ENCODE results near the gene C20orf204. TPM values are rescaled to one million over a fixed set of nuclear protein-coding genes. Genes with fewer than 3 reads are reported as not detected.

The C20orf204 gene
- total and polyA plus RNA-seq, 10 of the 15 experiments (the other 5 are each of a cell fraction or from before 2014, with no cell fraction given): 0.24 to 56.0 (median 12.4) TPM

- no peaks in the 10 kb centered on the region; a peak in 1 of 4 replicates for H3K27me3 ChIP-seq (replicated peaks in 1 of 2; ENCODE audit: control insufficient read depth in 2 of 2, insufficient read depth in 2 of 2, low read length in 1 of 2)
- H2AFZ ChIP-seq (ENCODE audit: control insufficient read depth, low read depth, low read length): no peak overlapping the region
- no peaks in the 10 kb centered on the region for H3K36me3 ChIP-seq (ENCODE audit: control insufficient read depth in 2 of 2, insufficient read depth in 2 of 2, low read length in 1 of 2)
- DNase-seq (ENCODE audit: low read depth, low spot score): no peak
- ChIA-PET POLR2A (interaction anchor here (0.6 to 2.6 kb wide), 5 partner anchors 17 to 77 kb away, joined by 3 to 28 read pairs (median 4); no protein-coding TSS in a partner anchor), SMC1A (ENCODE audit: uncharacterized antibody, unreplicated experiment) (no interaction called here), CTCF (interaction anchor here (0.9 to 9.2 kb wide), 6 partner anchors 10 to 192 kb away, joined by 3 to 108 read pairs (median 8); partner anchors contain the start of genes PRPF6, SAMD10 and TPD52L2), RAD21 (ENCODE audit: unreplicated experiment) (interaction anchor here (1.3 to 7.1 kb wide), 5 partner anchors 16 to 75 kb away, joined by 3 to 78 read pairs (median 7); partner anchors contain the start of gene PRPF6)
- no peak overlapping the region for H3K4me3 ChIP-seq
- H3K27ac ChIP-seq (ENCODE audit: control insufficient read depth, insufficient read depth): peak overlapping the region; percentile 50
- no peaks in the 10 kb centered on the region for H4K20me1 ChIP-seq (ENCODE audit: control insufficient read depth, insufficient read depth)
- ATAC-seq: no peak
- FAIRE-seq: no peak
- whole genome bisulfite sequencing (ENCODE audit: insufficient coverage, insufficient replicate concordance, low lambda C conversion rate, missing lambda C conversion rate): 65% methylated on average over 7 of the region's 7 CpGs
- TF ChIP-seq CEBPB (IDR thresholded peaks at IDR 0.05; ENCODE audit: borderline replicate concordance in 1 of 2, low read depth in 2 of 2, low read length in 2 of 2): no peak
- TF ChIP-seq NRF1 (conservative IDR thresholded peaks at IDR 0.05; ENCODE audit: low read depth, low read length): no peak
- no peak for TF ChIP-seq HCFC1 (IDR thresholded peaks at IDR 0.05; ENCODE audit: low read length)
- no peak for TF ChIP-seq FOXK2 (IDR thresholded peaks at IDR 0.05)
- TF ChIP-seq CHD4 (IDR thresholded peaks at IDR 0.05): no peak
- no peak for TF ChIP-seq CHD1 (IDR thresholded peaks at IDR 0.05; ENCODE audit: low read depth, low read length)
- TF ChIP-seq MTA3 (IDR thresholded peaks at IDR 0.05; ENCODE audit: borderline replicate concordance, low read length): no peak
- TF ChIP-seq CUX1 (IDR thresholded peaks at IDR 0.05; ENCODE audit: insufficient replicate concordance, low read depth, low read length): no peak
- TF ChIP-seq, protein P1, sequence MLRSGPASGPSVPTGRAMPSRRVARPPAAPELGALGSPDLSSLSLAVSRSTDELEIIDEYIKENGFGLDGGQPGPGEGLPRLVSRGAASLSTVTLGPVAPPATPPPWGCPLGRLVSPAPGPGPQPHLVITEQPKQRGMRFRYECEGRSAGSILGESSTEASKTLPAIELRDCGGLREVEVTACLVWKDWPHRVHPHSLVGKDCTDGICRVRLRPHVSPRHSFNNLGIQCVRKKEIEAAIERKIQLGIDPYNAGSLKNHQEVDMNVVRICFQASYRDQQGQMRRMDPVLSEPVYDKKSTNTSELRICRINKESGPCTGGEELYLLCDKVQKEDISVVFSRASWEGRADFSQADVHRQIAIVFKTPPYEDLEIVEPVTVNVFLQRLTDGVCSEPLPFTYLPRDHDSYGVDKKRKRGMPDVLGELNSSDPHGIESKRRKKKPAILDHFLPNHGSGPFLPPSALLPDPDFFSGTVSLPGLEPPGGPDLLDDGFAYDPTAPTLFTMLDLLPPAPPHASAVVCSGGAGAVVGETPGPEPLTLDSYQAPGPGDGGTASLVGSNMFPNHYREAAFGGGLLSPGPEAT (IDR thresholded peaks at IDR 0.05; ENCODE audit: low read depth): no peak
- no peak for TF ChIP-seq RBBP5 (conservative IDR thresholded peaks at IDR 0.05)
- no peak for TF ChIP-seq STAT1 (conservative IDR thresholded peaks at IDR 0.05)
- no peak for TF ChIP-seq CREM (IDR thresholded peaks at IDR 0.05; ENCODE audit: low read depth)
- TF ChIP-seq CTCF (IDR thresholded peaks at IDR 0.05 in 2 of 3, conservative IDR thresholded peaks at IDR 0.05 in 1 of 3; ENCODE audit: control insufficient read depth in 2 of 3, extremely low read depth in 1 of 3, insufficient read depth in 1 of 3, low read depth in 3 of 3, low read length in 3 of 3): no peak
- TF ChIP-seq EGR1 (IDR thresholded peaks at IDR 0.05; ENCODE audit: borderline replicate concordance in 1 of 2, low read depth in 2 of 2, low read length in 2 of 2): no peak
- in situ Hi-C loops (cut with MboI): no loop called here
- no peaks in the 10 kb centered on the region for H3K9me3 ChIP-seq (replicated peaks; ENCODE audit: control insufficient read depth, insufficient read depth, low read length)
- no peaks in the 10 kb centered on the region; the same call in none of the 2 replicates for H3K79me2 ChIP-seq (ENCODE audit: control insufficient read depth, insufficient read depth, low read length)
- intact Hi-C loops (cut with micrococcal nuclease; ENCODE audit: unreplicated experiment): loop anchor here (2.0 to 10.0 kb wide), 4 partner anchors 18 to 192 kb away; partner anchors contain the start of genes ABHD16B, PRPF6, TPD52L2 and UCKL1
- no TSS peak for BruUV-seq (replicated peaks)
- peak overlapping the region; percentile 90; the same call in 1 of the 2 replicates for H3K4me2 ChIP-seq (ENCODE audit: control insufficient read depth, insufficient read depth)
- peaks cover 48% of the 10 kb centered on the region for H3K4me1 ChIP-seq (ENCODE audit: control insufficient read depth, insufficient read depth, low read length)
- H3K9ac ChIP-seq (ENCODE audit: control insufficient read depth, insufficient read depth, low read length): no peak overlapping the region
Observed at GRCh38 chr20:64056639-64056888, 20.6 kb downstream of the C20orf204 start.

Data from GM12878 (cell line).